T47D (cell line): ENCODE measurements around the gene NOS3.

Experiments used
- DNase-seq, 2 experiments: peaks; one replicate each; pipeline versions ENCODE4 v3.0.0 to v3.0.0-alpha.2; 2011 to 2012; ENCODE audit warnings: low read depth in 1 of 2, low spot score in 1 of 2
- JUND ChIP-seq: IDR thresholded peaks from 2 replicates; pipeline ENCODE4 v1.6.1; 2012; ENCODE audit warnings: low read depth
- in situ Hi-C: cut with HindIII; loops from 2 replicates; pipeline ENCODE4 v1.10.0; 2016; ENCODE audit warnings: low sequenced_read_pairs, low pct_unique_long_range_greater_than_20kb

Gene NOS3

GRCh38 chr7:151043959-151044358, 53.1 kb downstream of the NOS3 start:
- no peak for TF ChIP-seq JUND
- in situ Hi-C loops, result no loop called here
- DNase-seq, result no peak

- in situ Hi-C loops, result no loop called here
- no peak for DNase-seq
- TF ChIP-seq JUND, result no peak
These were observed 54.4 kb downstream of the NOS3 start for GRCh38 chr7:151045262-151045661.

DNA sequence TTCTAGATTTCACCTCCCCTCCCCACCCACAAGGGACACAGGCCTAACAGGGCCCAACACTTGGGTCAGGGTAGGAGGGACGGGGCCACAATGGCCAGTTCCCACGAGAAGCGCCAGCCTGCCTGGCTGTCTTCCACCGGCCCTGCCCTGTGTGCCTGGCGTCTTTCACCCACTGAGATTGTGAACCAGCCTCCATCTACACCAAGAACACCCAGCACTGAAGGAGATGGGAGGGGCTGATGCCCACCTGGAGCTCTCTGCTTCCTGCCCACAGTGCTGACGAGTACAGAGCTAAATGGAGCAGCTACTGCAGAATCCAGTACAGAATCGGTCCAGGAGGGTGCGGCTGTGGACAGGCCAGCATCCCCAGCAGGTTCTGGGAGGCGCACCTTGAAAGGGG, 55.1 kb downstream of the NOS3 start:
- DNase-seq, result no peak
- in situ Hi-C loops, result no loop called here
- no peak for TF ChIP-seq JUND

DNA sequence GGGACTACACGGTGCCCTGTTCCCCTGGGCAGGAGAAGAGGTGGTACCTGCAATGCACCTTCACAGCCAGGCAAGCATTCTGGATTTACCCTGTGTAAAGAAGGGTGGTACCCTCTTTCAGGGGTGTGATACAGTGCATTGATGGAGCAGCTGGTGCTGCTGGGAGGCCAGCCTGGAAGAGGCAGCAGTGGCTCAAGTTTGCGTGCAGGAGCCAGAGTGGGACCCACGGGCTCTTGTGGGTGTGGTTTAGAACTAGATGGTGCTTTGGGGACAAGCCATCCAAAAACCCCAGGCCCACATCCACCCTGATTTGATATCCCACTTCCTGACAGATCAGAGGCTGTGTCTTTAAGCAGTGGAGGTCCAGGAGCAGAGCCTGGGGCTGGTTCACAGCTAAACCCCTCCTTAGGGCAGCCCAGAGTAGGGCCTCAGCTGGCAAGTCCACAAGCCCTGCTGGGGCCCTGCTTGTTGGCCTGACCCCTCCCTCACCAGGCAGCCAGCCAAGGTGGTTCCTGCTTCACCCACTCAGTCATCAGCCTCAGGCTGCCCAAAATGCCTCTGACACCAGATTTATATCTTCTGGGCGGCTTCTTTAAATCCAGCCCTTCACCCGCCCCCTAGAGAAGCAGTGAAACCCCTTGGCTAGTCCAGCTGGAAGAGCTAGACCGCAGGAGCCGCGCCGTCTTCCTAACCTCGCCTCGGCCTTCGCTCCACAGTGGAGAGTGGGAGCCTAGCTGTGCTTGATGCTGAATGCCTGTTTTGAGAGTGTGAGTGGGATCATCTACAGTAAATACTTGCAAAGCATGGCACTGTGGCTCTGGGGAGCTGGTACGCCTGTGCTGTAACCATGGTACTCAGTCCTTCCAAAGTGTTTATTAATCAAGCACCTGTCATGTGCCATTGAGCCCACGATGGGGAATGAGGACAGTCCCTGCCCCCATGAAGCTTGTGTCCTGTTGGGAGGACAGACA, 56.1 kb downstream of the NOS3 start:
- DNase-seq, result peak; percentile 28 to 47
- TF ChIP-seq JUND, result no peak
- in situ Hi-C loops, result no loop called here

GRCh38 chr7:151047976-151048815, 57.4 kb downstream of the NOS3 start, which contains the start of gene ASIC3:
Gene ASIC3 (plus strand): TSS chr7:151048531. CDS start chr7:151048886, 355 bp downstream.
- in situ Hi-C loops, result no loop called here
- DNase-seq, result no peak
- no peak for TF ChIP-seq JUND

GRCh38 chr7:151048911-151049463, 58.2 kb downstream of the NOS3 start:
- TF ChIP-seq JUND, result no peak
- in situ Hi-C loops, result no loop called here
- no peak for DNase-seq

- no peak for DNase-seq
- TF ChIP-seq JUND, result no peak
- in situ Hi-C loops, result no loop called here
These were observed 60.3 kb downstream of the NOS3 start for GRCh38 chr7:151051108-151051507.

DNA sequence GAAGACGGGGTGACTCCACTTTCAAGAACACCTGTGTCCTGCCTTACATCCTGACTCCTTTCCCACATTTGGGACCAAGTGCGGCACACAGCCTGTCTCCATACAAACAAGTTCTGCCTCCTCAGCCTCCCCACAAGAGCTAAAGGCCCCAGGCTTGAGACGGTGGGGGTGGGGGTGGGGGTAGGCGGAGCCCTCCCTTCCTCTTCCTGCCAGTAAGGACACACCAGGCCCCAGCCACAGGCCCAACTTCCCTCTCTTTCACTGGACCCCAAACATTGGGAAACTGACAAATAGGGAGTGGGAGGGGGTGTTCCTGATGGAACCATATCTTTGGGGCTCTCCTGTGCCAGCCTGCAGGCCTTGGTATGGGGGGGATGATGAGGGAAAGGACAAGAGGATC, 62.3 kb downstream of the NOS3 start:
- TF ChIP-seq JUND, result no peak
- DNase-seq, result no peak
- in situ Hi-C loops, result no loop called here

GRCh38 chr7:151053751-151054150, 62.9 kb downstream of the NOS3 start:
- TF ChIP-seq JUND, result no peak
- in situ Hi-C loops, result no loop called here
- DNase-seq, result no peak

GRCh38 chr7:151056283-151056665, 65.5 kb downstream of the NOS3 start:
- no peak for DNase-seq
- no peak for TF ChIP-seq JUND
- in situ Hi-C loops, result no loop called here

DNA sequence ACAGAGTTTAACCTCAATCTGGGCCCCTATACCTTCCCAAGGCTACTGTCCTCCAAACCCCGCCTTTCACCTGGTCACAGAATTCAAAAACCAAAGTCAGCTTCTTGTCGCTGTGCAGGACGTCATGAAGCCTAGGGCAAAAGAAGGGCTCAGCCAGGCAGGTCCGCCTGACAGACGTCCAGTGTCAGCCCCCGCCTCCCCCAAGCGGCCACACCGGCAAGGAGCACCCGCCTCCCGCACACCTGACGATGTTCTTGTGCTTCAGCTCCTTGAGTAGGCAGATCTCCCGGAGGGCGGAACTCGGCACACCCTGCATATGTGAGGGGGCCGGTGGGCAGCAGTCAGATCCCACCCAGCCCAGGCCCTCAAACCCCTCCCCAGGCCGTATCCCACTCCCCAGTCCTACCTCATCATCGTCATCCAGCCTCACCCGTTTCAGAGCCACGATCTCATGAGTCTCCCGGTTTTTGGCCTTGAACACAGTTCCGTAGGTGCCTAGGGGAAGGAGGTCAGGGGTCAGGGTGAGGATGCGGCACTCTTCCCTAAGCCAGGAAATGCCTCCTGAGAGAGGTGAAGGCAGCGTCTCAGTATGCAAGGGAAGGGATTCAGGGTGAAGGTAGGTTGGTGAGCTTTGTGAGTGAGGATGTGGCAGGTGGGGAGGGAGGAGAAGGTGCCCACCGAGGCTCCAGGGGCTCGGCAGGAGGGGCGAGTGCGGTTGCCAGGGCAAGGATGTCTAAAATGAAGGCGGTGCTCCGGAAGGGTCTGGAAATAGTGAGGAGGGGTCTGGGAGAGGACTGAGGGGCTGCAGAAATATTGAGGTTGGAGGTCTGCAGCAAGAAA, 66.1 kb downstream of the NOS3 start:
- no peak for TF ChIP-seq JUND
- in situ Hi-C loops, result no loop called here
- DNase-seq, result no peak

DNA sequence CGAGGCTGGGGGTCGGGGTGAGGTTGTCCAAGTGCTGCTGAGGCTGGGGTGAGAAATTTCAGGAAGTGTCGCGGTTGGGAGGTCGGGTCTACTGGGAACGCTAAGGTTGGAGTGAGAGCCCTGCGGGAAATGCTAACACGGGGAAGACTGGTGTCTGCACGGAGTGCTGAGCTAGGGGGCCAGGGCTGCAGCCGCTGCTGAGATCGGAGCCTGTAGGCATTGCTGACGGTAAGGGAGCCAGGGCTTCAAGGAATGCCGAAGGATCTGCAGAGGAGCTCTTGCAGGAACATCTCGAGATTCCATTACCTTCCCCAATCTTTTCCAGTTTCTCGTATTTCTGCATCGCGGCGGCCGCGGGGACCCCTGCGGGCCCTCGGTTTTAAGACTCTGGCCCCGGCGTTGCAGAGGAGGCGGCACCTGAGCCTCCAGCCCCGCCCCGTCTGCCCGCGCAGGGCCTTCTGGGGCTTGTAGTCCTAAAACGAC, 66.7 kb downstream of the NOS3 start, which contains the start of gene CDK5:
Gene CDK5 (minus strand): TSS at position 392 of the 483 bp plus-strand sequence. CDS start 49 bp downstream, at position 343.
- in situ Hi-C loops, result no loop called here
- no peak for DNase-seq
- TF ChIP-seq JUND, result no peak
